ENCODE measurements around the gene KLF7.

GRCh38 chr2:207107131-207107530, 58.6 kb downstream of the KLF7 start:
- no peak for TF ChIP-seq EZH2 (IDR thresholded peaks at IDR 0.05; ENCODE audit: borderline replicate concordance, insufficient read depth, low read length, poor library complexity, severe bottlenecking)
- TF ChIP-seq SMC3 (conservative IDR thresholded peaks at IDR 0.05; ENCODE audit: poor library complexity) = no peak
- no peak for TF ChIP-seq CTCF (IDR thresholded peaks at IDR 0.05; ENCODE audit: poor library complexity, severe bottlenecking)
- no peak for TF ChIP-seq RAD21 (conservative IDR thresholded peaks at IDR 0.05)
- TF ChIP-seq EP300 (conservative IDR thresholded peaks at IDR 0.05; ENCODE audit: poor library complexity, severe bottlenecking) = no peak
- no peak for TF ChIP-seq TAF1 (IDR thresholded peaks at IDR 0.05; ENCODE audit: low read depth)
- peak; percentile 1 for TF ChIP-seq POLR2AphosphoS5 (IDR thresholded peaks at IDR 0.05)
- TF ChIP-seq, protein P1, sequence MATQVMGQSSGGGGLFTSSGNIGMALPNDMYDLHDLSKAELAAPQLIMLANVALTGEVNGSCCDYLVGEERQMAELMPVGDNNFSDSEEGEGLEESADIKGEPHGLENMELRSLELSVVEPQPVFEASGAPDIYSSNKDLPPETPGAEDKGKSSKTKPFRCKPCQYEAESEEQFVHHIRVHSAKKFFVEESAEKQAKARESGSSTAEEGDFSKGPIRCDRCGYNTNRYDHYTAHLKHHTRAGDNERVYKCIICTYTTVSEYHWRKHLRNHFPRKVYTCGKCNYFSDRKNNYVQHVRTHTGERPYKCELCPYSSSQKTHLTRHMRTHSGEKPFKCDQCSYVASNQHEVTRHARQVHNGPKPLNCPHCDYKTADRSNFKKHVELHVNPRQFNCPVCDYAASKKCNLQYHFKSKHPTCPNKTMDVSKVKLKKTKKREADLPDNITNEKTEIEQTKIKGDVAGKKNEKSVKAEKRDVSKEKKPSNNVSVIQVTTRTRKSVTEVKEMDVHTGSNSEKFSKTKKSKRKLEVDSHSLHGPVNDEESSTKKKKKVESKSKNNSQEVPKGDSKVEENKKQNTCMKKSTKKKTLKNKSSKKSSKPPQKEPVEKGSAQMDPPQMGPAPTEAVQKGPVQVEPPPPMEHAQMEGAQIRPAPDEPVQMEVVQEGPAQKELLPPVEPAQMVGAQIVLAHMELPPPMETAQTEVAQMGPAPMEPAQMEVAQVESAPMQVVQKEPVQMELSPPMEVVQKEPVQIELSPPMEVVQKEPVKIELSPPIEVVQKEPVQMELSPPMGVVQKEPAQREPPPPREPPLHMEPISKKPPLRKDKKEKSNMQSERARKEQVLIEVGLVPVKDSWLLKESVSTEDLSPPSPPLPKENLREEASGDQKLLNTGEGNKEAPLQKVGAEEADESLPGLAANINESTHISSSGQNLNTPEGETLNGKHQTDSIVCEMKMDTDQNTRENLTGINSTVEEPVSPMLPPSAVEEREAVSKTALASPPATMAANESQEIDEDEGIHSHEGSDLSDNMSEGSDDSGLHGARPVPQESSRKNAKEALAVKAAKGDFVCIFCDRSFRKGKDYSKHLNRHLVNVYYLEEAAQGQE (IDR thresholded peaks at IDR 0.05; ENCODE audit: borderline replicate concordance) = no peak
- no peak for TF ChIP-seq MXI1 (conservative IDR thresholded peaks at IDR 0.05; ENCODE audit: poor library complexity, severe bottlenecking)
